ENCODE measurements around the gene LRFN2.

The LRFN2 gene

DNA sequence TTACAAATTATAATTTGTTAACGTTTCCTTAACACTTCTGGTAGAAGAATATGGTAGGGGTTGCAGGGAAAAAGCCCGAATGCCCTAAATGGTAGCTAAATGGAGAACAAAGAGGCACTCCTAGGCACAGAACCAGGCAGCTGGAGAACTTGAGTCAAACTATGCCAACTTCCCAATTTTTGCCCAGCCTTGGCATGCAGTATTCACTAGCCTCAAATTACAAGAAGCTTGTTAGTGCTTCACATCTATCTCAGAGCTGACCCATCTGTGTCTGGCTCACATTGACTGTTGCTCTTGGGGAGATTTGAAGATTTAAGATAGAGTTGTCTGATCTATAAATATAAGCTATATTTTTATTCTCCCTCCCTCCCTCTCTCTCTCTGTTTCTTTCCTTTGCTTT lies 19.4 kb upstream of the LRFN2 start:
- DNase-seq (no peak), ATAC-seq (no peak)
- Mint-ChIP-seq H3K9me3 (no peaks in the 10 kb centered on the region), H3K4me3 (no peak overlapping the region), H3K4me1 (no peaks in the 10 kb centered on the region), H3K27me3 (peaks cover 57% of the 10 kb centered on the region), H3K27ac (no peak overlapping the region)

DNA sequence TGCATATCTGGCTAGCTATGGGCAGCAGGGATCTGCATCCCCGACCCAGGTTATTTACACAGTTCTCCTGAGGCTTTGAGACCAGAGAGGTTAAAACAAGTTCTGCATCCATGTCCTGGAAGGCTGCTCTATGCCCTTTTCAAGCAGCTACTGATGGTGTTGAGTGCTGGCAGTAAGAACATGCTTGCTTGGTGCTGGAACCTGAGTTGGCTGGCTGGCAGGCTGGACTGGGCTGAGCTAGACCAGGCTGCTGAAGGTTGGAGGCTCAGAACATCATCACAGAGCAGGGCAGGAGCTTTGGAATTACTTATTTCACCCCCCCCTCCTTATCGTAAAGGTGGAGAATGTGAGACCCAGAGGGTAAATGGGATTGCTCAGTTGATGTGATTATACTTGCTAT lies 16.9 kb upstream of the LRFN2 start:
- no peaks in the 10 kb centered on the region for H3K9me3 Mint-ChIP-seq
- H3K27ac Mint-ChIP-seq = no peak overlapping the region
- DNase-seq (no peak), ATAC-seq (no peak)
- H3K27me3 Mint-ChIP-seq = peaks cover 54% of the 10 kb centered on the region
- H3K4me1 Mint-ChIP-seq = no peaks in the 10 kb centered on the region
- H3K4me3 Mint-ChIP-seq = no peak overlapping the region

DNA sequence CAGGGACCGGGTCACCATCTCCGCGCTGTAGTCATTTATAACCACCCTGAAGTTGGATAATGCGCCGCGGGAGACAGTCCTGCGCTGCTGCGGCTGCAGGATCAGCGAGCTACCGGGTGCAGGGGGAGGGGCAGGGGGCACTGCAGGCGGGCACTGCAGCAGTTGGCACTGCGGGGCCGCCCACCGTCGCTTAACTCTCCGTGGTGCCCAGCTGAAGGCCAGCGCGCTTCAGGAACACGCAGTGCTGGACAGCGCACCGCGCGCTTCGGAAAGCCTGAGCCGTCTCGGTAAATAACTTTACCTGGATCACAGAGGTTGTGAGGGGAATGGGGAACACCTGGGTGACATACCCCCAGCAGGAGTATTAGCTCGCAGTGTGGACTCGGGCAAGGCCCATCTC lies 12.4 kb upstream of the LRFN2 start:
- Mint-ChIP-seq H3K9me3 (no peaks in the 10 kb centered on the region), H3K27ac (no peak overlapping the region), H3K4me3 (no peak overlapping the region), H3K27me3 (peaks cover 41% of the 10 kb centered on the region), H3K4me1 (no peaks in the 10 kb centered on the region)
- no peak for DNase-seq
- ATAC-seq = no peak

DNA sequence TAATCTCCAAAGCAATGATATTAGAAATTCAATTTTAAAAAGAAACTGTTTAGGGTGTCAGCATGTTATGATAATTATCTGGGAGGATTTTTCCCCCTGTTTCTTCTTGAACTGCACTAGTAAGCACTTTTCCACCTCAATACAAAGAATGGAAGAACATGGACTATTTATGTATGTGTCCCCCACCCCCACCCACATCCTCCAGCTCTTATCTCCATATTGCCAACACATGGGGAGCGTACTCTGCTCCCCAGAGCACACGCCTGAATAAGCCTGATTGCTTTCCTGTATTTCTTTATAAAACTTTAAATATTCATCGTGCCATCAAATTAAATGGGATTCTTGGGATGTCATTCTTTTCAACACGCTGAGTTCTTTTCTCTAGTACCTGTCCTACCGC lies 11.4 kb upstream of the LRFN2 start:
- Mint-ChIP-seq H3K27me3 (peaks cover 35% of the 10 kb centered on the region), H3K27ac (no peak overlapping the region), H3K4me3 (no peak overlapping the region), H3K4me1 (no peaks in the 10 kb centered on the region), H3K9me3 (no peaks in the 10 kb centered on the region)
- DNase-seq (no peak), ATAC-seq (no peak)

DNA sequence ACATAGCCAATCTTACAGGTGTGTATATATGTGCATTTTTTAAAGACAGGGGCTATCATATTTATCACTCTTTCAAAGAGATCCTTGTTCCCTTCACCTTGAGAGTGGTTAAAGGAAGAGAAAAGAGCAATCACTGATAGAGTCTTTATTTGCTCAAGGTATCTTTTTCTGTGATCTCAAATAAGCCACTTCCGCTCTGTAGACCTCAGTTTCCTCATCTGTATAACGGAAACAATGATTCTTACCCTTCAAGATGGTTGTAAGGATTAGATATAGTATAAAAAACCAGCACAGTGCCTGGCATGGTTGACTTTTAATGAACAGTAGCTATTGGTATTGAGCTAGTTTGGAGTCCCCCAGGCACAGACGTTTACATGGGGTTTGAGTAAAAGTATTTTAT lies 10.1 kb upstream of the LRFN2 start:
- ATAC-seq = no peak
- no peak overlapping the region for H3K27ac Mint-ChIP-seq
- no peak overlapping the region for H3K4me3 Mint-ChIP-seq
- H3K27me3 Mint-ChIP-seq = peaks cover 29% of the 10 kb centered on the region
- H3K4me1 Mint-ChIP-seq = no peaks in the 10 kb centered on the region
- no peaks in the 10 kb centered on the region for H3K9me3 Mint-ChIP-seq
- DNase-seq = no peak

DNA sequence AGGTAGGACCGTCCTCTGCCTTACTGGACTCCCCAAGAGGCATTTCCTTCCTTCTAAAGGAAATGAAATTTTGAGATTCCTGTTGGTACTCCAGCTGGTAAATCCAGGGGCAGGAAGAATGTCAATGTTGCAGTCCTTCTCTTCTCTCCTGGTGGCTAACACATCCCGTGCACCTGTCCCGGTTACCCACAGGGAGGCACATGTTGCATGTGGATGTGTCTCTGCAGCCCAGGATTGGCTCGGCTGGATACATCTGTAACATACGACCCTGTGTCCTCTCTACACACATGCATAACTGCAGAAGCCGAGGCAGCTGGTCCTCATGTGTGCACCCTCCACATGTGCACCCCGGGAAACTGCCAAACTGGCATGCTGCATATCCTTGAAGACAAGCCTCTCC lies 1.3 kb upstream of the LRFN2 start:
- Mint-ChIP-seq H3K4me1 (peaks cover 27% of the 10 kb centered on the region), H3K9me3 (no peaks in the 10 kb centered on the region), H3K27ac (no peak overlapping the region), H3K27me3 (peaks cover 63% of the 10 kb centered on the region), H3K4me3 (no peak overlapping the region)
- no peak for DNase-seq
- ATAC-seq = no peak

DNA sequence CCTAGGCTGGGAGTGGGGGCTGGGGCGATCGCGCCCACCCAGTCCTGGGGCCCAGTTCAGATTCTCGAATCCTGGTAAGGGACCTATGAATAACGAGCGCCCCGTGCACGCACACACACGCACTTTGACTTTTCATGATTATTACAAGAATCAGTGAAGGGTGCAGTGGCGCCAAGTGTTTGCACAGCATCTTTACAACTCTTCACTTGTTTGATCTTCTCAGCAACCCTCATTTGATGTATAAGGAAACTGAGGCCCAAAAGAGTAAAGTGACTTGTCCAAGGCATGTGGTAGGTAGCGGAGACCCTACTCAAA lies 863 bp upstream of the LRFN2 start:
- ATAC-seq = no peak
- Mint-ChIP-seq H3K27ac (no peak overlapping the region), H3K4me3 (peak overlapping the region in 1 of 2 donors; percentile 41), H3K27me3 (peaks cover 65% of the 10 kb centered on the region), H3K4me1 (peaks cover 29% of the 10 kb centered on the region), H3K9me3 (no peaks in the 10 kb centered on the region)
- no peak for DNase-seq

DNA sequence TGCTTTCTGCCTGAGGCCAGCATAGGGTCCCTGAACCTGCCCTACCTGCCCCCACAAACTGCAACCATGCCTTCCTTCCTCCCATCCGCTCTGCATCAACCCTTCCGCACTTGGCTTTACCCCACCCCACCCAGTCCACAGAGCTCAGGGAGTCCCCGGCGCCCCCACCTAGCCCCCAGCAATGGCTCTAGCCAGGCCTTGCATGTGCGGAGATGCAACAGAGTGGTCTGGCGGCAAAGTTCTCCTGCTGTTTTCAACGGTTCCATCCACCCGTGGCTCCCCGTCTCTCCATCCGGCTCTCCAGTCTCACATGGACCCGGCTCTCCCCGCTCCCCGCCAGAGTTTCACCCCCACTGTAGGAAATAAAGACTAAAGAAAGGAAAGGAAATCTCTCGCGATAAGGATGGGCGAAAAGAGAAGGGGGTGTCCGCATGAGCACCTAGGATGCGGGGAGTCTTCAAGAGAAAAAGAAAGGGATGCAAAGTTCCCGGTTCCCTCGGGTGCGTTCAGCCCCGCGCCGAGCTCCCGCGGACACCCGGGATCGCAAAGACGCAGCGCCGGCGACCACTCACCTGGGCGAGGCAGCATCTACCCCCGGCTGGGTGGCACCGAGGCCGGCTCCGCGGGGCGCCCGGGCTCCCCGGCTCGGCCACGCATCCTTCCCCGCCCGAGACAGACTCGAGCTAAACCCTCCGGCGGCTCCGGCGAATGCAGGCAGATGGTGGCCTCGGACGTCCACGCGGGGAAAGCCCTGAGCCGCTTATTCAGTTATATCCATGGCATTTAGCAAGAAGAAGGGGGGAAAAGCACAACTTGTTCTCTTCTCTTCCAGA lies 579 bp downstream of the LRFN2 start:
- Mint-ChIP-seq H3K4me1 (peaks cover 29% of the 10 kb centered on the region), H3K4me3 (peak overlapping the region; percentile 86 to 94), H3K9me3 (no peaks in the 10 kb centered on the region), H3K27ac (no peak overlapping the region), H3K27me3 (peaks cover 65% of the 10 kb centered on the region)
- peak; percentile 6 to 12 for DNase-seq
- ATAC-seq = no peak

DNA sequence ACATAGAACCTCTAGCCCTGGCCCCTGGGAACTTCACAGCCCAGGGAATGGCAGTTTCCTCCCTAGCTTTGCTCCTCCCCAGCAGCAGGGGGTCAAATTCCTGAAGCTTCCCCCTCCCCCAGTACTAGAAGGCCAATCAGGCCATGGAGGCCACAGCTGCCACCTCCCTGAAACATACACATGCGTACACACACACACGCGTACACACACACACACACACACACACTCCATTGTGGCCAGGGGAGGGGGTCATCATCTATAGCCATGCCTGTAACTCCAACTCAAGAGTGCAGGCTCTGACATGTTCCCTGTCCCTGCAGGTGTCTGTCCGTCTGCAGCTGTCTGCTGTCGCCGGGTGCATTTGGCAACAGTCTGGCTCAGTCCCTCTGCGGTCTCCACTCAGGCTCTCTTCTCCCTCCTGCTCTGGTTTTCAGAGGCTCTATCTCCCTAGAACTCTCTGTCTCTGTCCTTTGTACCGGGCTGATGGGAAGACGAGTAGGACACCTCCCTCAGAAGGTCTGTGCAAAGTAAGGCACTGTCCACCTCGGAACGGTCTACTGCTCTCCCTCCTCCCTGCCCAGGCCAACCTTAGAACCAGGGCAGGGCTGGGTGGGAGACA lies 1.4 kb downstream of the LRFN2 start:
- no peaks in the 10 kb centered on the region for H3K9me3 Mint-ChIP-seq
- H3K27ac Mint-ChIP-seq = no peak overlapping the region
- no peak for DNase-seq
- peaks cover 29% of the 10 kb centered on the region for H3K4me1 Mint-ChIP-seq
- ATAC-seq = no peak
- no peak overlapping the region for H3K4me3 Mint-ChIP-seq
- H3K27me3 Mint-ChIP-seq = peaks cover 65% of the 10 kb centered on the region

DNA sequence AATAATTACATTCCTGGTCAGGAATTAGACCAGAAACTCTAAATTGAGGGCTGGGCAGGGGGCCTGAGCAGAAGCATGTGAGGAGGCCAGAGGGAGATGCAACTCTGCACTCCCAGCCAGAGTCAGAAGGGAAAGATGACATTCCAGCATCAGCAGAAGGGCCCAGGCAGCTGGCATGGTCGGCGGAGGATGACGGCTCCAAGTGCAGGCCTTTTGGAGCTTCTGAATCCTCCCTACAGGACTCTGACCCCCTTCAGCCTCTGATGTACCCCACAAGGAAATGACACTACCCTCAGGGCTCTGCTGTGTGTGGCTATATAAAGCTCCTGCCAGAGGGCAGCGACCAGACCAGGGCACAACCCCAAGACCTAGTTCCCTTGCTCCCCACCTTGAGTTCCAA lies 1.9 kb downstream of the LRFN2 start:
- H3K4me3 Mint-ChIP-seq = no peak overlapping the region
- H3K9me3 Mint-ChIP-seq = no peaks in the 10 kb centered on the region
- H3K27me3 Mint-ChIP-seq = peaks cover 60% of the 10 kb centered on the region
- peaks cover 29% of the 10 kb centered on the region for H3K4me1 Mint-ChIP-seq
- ATAC-seq (no peak), DNase-seq (no peak)
- no peak overlapping the region for H3K27ac Mint-ChIP-seq

DNA sequence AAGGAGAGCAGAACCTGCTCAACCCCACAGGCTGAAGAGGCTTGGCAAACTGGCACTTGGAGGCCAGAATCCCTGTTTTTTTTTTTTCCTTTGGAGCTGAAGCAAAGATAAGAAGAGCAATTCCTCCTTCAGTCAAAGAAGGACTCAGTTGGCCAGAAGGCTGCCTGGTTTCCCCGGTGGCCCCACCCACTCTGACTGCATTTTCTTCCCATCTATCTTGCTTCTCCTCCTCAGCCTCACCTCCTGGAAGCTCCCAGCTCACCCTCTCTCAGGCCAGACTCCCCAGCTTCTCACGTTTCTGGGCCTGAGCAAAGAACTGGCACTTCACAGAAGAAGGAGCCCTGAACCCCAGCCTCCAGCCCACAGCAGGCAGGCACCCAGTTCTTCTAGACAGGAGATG lies 2.4 kb downstream of the LRFN2 start:
- Mint-ChIP-seq H3K9me3 (no peaks in the 10 kb centered on the region), H3K4me3 (no peak overlapping the region), H3K27me3 (peaks cover 57% of the 10 kb centered on the region), H3K27ac (no peak overlapping the region), H3K4me1 (peaks cover 29% of the 10 kb centered on the region)
- ATAC-seq (no peak), DNase-seq (no peak)

DNA sequence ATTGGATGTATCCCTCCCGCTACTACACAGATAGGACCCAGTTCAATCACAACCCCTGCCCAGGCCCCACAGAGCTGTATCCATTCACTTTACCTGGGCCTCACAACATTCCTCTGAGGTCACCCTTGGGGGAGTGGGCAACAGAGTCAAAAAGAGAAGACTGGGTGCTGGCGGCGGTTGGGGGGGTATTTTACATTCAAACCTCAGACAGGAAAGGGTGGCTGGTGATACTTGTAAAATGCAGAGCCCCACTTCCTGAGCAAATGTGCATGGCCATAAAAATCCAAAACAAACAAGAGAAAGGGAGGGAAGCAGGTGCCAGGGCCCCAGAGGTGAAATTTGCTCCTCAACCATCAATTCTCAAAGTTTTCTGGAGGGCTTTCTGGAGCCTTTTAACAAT lies 3.5 kb downstream of the LRFN2 start:
- H3K27ac Mint-ChIP-seq = no peak overlapping the region
- ATAC-seq = no peak
- H3K27me3 Mint-ChIP-seq = peaks cover 50% of the 10 kb centered on the region
- DNase-seq = no peak
- H3K9me3 Mint-ChIP-seq = no peaks in the 10 kb centered on the region
- peaks cover 29% of the 10 kb centered on the region for H3K4me1 Mint-ChIP-seq
- H3K4me3 Mint-ChIP-seq = no peak overlapping the region

DNA sequence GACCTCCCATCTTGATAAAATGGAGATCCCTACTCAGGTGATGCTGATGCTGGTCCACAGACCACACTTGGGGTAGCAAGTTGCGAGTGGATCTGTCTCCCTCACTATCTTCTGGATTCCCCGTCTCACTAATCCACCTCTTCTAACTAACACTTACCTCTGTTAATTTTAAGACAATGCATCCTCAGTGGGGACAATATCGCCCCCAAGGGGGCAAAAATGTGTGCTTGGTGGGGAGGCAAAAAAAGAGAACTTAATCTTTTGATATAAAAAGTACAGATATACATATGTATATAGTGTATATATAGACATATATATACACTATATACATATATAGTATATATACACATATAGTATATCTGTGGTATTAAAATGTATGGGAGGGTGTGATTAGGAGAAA lies 4.3 kb downstream of the LRFN2 start:
- ATAC-seq (no peak), DNase-seq (no peak)
- peaks cover 45% of the 10 kb centered on the region for H3K27me3 Mint-ChIP-seq
- H3K4me3 Mint-ChIP-seq = no peak overlapping the region
- no peak overlapping the region for H3K27ac Mint-ChIP-seq
- no peaks in the 10 kb centered on the region for H3K9me3 Mint-ChIP-seq
- H3K4me1 Mint-ChIP-seq = peaks cover 29% of the 10 kb centered on the region

DNA sequence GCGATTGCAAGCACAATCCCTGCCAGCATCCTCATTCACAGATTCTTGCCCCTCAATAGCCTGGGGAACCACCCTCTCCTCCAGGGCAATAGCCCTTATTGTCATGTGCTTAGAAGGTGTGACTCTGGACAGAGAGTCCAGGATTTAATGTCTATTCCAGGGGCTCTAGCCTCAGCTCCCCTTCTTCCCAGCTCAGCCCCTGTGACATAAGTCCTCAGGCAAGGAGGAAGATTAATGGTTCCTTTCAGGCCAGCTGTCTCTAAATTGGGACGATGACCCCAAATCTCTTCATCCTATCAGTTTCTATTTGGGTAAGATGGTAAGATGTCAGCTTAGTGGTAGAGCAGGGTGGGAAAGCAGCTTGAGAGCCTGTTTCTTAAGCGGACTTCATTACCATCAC lies 8.1 kb downstream of the LRFN2 start:
- peaks cover 8% of the 10 kb centered on the region for H3K27me3 Mint-ChIP-seq
- ATAC-seq = no peak
- DNase-seq = no peak
- H3K9me3 Mint-ChIP-seq = no peaks in the 10 kb centered on the region
- no peak overlapping the region for H3K4me3 Mint-ChIP-seq
- no peak overlapping the region for H3K27ac Mint-ChIP-seq
- H3K4me1 Mint-ChIP-seq = peaks cover 8% of the 10 kb centered on the region

DNA sequence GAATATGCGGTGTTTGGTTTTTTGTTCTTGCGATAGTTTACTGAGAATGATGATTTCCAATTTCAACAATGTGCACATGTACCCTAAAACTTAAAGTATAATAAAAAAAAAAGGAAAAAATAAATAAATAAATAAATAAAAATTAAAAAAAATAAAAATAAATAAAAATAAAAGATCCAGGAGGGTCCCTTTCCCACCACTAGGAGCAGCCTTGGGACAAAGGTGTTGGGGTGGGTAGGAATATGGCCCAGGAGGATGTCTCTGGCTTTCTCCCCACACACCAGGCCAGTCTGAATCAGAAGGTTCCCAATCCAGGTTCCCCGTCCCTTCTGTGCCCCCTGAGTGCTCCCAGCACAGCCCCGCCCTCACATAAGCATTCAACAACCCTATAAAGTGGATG lies 9.5 kb downstream of the LRFN2 start:
- no peak overlapping the region for H3K27ac Mint-ChIP-seq
- DNase-seq (no peak), ATAC-seq (no peak)
- no peaks in the 10 kb centered on the region for H3K4me1 Mint-ChIP-seq
- H3K9me3 Mint-ChIP-seq = no peaks in the 10 kb centered on the region
- H3K27me3 Mint-ChIP-seq = no peaks in the 10 kb centered on the region
- no peak overlapping the region for H3K4me3 Mint-ChIP-seq

DNA sequence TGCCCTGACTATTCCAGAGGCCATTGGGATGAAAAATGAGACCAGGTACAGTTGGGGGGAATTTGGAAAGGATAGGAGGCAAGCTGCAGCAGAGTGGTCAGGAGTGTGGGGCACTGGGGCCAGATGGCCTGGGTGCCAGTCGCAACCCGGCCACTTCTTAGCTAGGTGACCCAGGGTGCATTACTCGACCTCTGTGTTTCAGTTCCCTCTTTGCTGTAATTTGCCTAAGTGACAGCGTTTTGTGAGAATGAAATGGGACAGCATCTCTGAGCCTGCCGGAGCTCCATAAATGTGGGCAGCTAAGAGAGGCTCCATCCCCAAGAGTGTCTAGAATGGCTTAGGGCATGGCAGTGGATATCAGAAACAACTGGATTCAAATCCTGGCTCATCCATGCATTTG lies 13.9 kb downstream of the LRFN2 start:
- Mint-ChIP-seq H3K9me3 (no peaks in the 10 kb centered on the region), H3K4me3 (no peak overlapping the region), H3K4me1 (no peaks in the 10 kb centered on the region), H3K27ac (no peak overlapping the region), H3K27me3 (no peaks in the 10 kb centered on the region)
- no peak for DNase-seq
- no peak for ATAC-seq
